Right lobe of liver (tissue), 4 donors: ENCODE measurements around the gene UVSSA.

Experiments used
- CTCF ChIP-seq, 4 donors: fragments of 200-600 bp in 3 of 4; fragments of 450-650 bp in 1 of 4; IDR thresholded peaks; one replicate each; pipeline versions ENCODE4 v1.5.1 to v1.8.0; 2016 to 2022; ENCODE audit warnings: antibody characterized with exemption in 4 of 4, mild to moderate bottlenecking in 2 of 4
- POLR2A ChIP-seq: fragments of 450-650 bp; IDR thresholded peaks from one replicate; pipeline ENCODE4 v1.6.1; 2017; ENCODE audit warnings: antibody characterized with exemption, mild to moderate bottlenecking
- donor health status: DM: no; HTN: no; CAD: no.
- donor health status: DM: no; HTN: no; CAD: no.
- donor health status: DM: no; HTN: yes; CAD: no.

DNA sequence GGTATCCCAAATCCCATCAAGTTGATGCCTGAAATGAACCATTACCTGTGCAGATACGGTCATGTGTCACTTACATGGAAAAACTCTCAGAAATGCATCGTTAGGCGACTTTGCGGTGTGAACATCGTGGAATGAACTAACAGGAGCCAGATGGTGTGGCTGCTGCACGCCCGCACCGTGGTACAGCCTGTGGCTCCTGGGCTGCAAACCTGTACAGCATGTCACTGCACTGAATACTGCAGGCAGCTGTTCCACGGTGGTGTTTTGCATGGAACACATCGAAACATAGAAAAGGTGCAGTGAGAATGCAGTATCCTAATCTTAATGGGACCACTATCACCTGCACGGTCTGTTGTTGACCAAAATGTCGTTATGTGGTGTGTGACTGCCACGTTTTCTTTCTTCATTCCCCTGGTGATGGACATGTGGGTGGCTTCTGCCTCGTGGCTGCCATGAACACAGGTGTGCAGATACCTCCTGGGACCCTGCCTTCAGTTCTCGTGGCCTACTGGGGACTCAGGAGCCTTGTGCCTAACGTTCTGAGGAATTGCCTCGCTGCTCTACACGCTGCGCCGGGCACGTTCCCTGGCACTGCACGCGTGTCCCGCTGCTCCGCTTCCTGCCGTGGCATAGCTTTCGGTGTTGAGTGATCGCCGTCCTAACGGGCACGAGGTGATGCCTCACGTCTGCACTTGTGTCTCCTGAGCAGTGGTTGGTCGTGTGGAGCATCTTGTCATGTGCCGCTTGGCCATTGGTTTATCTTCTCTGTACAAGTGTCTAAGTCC, 38.9 kb upstream of the UVSSA start:
- TF ChIP-seq CTCF (IDR thresholded peaks at IDR 0.05) (no peak), POLR2A (no peak)
